ENCODE data around the gene RHEBL1. TPM values are rescaled to one million over a fixed set of nuclear protein-coding genes. Genes with fewer than 3 reads are reported as not detected.

Gene RHEBL1
- total RNA-seq = 1 to 10 TPM; 7.9 to 8.1 TPM
- total RNA-seq = 4.4 to 12.3 reads per million in 2 donors

- Mint-ChIP-seq H3K36me3 (ENCODE audit: low read depth) (peaks cover 4% of the 10 kb centered on the region), H3K27ac (peak within 1 kb of the TSS; percentile 100), H3K4me1 (peaks cover 23% of the 10 kb centered on the region), H3K27me3 (no peaks in the 10 kb centered on the region), H3K4me3 (peak within 1 kb of the TSS; percentile 99)
- ATAC-seq = peak; percentile 99
- DNase-seq = peak; percentile 95 to 99 (median 97)
- H3K9me3 ChIP-seq (ENCODE audit: control insufficient read depth, low read length, poor library complexity, severe bottlenecking) = no peaks in the 10 kb centered on the region
Measured at GRCh38 chr12:49069507-49070346, at the start of gene RHEBL1. RHEBL1 (minus strand) TSS chr12:49069979; CDS start chr12:49069785, 194 bp downstream.

DNA sequence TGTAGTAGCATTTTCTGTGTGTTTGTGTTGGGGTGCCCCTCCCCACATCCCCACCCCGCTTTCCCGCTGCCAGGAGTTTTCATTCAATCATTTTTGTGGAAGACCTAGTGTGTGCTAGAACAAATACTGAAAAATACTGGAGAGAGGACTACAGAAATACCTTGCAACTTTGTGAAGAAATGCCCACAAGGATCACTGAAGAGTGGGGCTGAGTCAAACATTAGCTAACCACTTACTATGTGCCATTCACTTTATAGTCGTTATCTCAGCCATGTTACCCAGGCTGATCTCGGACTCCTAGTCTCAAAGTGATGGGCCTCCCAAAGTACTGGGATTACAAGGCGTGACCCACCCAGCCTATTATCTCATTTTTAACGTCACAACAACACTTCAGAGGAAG is 41.4 kb upstream of the RHEBL1 start:
- no peaks in the 10 kb centered on the region for H3K9me3 ChIP-seq (ENCODE audit: control insufficient read depth, low read length, poor library complexity, severe bottlenecking)
- Mint-ChIP-seq H3K4me3 (peak overlapping the region; percentile 98), H3K27ac (peak overlapping the region; percentile 99), H3K36me3 (ENCODE audit: low read depth) (peaks cover 2% of the 10 kb centered on the region), H3K4me1 (peaks cover 23% of the 10 kb centered on the region), H3K27me3 (no peaks in the 10 kb centered on the region)
- no peak for DNase-seq
- no peak for ATAC-seq

GRCh38 chr12:49110464-49111155 is 40.8 kb upstream of the RHEBL1 start, which contains the start of gene LMBR1L:
LMBR1L (minus strand) TSS chr12:49110847; CDS start chr12:49110555, 292 bp downstream.
- Mint-ChIP-seq H3K4me1 (peaks cover 23% of the 10 kb centered on the region), H3K27ac (peak within 1 kb of the TSS; percentile 99), H3K36me3 (ENCODE audit: low read depth) (peaks cover 2% of the 10 kb centered on the region), H3K4me3 (peak within 1 kb of the TSS; percentile 98), H3K27me3 (no peaks in the 10 kb centered on the region)
- DNase-seq (peak; percentile 85 to 93 (median 91)), ATAC-seq (peak; percentile 94)
- no peaks in the 10 kb centered on the region for H3K9me3 ChIP-seq (ENCODE audit: control insufficient read depth, low read length, poor library complexity, severe bottlenecking)

DNA sequence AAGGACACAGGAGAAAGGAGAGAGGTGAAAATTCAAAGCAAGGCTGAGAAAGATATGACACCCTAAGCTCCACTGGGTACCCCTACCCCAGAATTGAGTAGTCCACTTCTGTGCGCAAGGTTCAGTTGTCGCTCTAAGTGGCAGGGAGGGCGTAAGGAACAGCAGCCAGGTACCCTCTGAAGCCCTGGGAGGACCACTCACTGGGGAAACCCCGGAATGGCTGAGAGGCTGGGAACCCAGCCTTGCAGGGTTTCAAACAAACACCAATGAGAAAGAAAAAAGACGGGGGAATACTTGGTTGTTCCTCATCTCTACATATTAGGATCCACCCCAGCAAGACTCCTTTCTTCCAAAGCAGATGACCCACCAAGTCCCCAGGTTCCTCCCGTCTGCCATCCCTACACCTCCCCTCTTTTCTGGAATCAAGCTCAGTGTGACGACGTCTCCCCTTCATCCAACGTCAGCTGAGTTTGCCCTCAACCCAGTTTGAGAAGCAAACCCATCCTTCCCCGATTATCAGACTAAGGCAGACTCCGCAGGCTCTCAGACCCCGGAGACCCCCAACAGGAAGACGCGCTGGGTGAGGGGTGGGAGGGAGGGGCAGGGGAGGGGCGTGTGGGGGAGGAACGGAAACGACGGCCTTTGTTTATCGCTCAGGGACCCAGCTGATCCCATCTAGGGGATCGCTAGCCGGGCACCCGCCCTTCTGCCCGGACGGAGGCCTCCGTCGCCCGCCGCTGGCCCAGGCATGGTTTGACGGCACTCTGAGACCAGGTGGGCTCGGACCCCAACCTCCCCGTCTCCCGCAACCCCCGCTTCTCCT is 40.1 kb upstream of the RHEBL1 start:
- ATAC-seq = no peak
- no peak for DNase-seq
- Mint-ChIP-seq H3K27me3 (no peaks in the 10 kb centered on the region), H3K4me3 (peak overlapping the region; percentile 98), H3K36me3 (ENCODE audit: low read depth) (peaks cover 2% of the 10 kb centered on the region), H3K27ac (peak overlapping the region; percentile 99), H3K4me1 (peaks cover 23% of the 10 kb centered on the region)
- no peaks in the 10 kb centered on the region for H3K9me3 ChIP-seq (ENCODE audit: control insufficient read depth, low read length, poor library complexity, severe bottlenecking)

GRCh38 chr12:49108958-49109404 is 39.2 kb upstream of the RHEBL1 start:
- no peak for DNase-seq
- Mint-ChIP-seq H3K4me1 (peaks cover 23% of the 10 kb centered on the region), H3K36me3 (ENCODE audit: low read depth) (peaks cover 6% of the 10 kb centered on the region), H3K27me3 (no peaks in the 10 kb centered on the region), H3K27ac (peak overlapping the region; percentile 99), H3K4me3 (peak overlapping the region; percentile 98)
- ATAC-seq = no peak
- H3K9me3 ChIP-seq (ENCODE audit: control insufficient read depth, low read length, poor library complexity, severe bottlenecking) = no peaks in the 10 kb centered on the region

GRCh38 chr12:49105504-49106084 is 35.8 kb upstream of the RHEBL1 start:
- Mint-ChIP-seq H3K27me3 (no peaks in the 10 kb centered on the region), H3K4me1 (peaks cover 20% of the 10 kb centered on the region), H3K4me3 (no peak overlapping the region), H3K27ac (no peak overlapping the region), H3K36me3 (ENCODE audit: low read depth) (peaks cover 7% of the 10 kb centered on the region)
- DNase-seq (no peak), ATAC-seq (no peak)
- H3K9me3 ChIP-seq (ENCODE audit: control insufficient read depth, low read length, poor library complexity, severe bottlenecking) = no peaks in the 10 kb centered on the region

DNA sequence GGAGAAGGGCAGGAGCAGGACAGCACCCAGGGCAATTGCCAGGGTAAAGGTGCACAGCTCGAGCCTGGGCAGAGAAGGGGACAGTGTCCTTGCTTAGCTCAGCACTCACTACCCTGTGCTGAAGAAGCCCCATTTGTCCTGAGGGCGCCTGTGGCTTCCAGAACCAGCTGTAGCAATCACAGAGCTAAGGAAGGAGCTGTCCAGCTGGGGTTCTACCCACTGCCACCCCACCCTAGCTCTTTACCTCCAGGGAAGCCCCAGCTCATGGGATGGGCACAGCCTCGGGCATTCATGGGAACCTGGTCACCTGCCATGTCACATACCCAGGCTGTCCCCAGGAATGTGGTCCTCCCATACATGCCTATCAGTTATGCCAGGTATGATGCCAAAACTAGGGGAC is 35.0 kb upstream of the RHEBL1 start:
- H3K9me3 ChIP-seq (ENCODE audit: control insufficient read depth, low read length, poor library complexity, severe bottlenecking) = no peaks in the 10 kb centered on the region
- no peak overlapping the region for H3K27ac Mint-ChIP-seq
- H3K27me3 Mint-ChIP-seq = no peaks in the 10 kb centered on the region
- H3K4me1 Mint-ChIP-seq = peaks cover 17% of the 10 kb centered on the region
- no peak for ATAC-seq
- DNase-seq = no peak
- peaks cover 8% of the 10 kb centered on the region for H3K36me3 Mint-ChIP-seq (ENCODE audit: low read depth)
- no peak overlapping the region for H3K4me3 Mint-ChIP-seq

DNA sequence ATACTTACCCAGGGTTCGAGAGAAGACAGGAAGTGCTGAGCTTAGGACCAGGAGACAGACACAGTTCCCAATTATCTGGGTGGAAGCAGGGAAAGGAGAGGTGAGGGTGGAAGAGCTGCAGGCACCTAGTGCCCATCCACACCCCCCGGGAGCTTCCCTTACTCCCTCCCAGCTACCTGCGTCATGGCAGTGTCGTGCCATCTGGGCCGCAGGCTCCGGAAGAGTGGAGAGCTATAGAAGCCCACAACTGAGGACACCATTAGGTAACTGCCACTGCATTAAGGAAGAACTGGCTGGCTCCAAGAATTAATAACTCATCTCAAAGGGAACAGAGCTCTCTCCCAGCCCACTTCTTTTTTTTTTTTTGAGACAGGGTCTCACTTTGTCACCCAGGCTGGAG is 30.6 kb upstream of the RHEBL1 start:
- ATAC-seq (no peak), DNase-seq (no peak)
- H3K27me3 Mint-ChIP-seq = peaks cover 4% of the 10 kb centered on the region
- peaks cover 2% of the 10 kb centered on the region for H3K4me1 Mint-ChIP-seq
- peaks cover 10% of the 10 kb centered on the region for H3K36me3 Mint-ChIP-seq (ENCODE audit: low read depth)
- H3K9me3 ChIP-seq (ENCODE audit: control insufficient read depth, low read length, poor library complexity, severe bottlenecking) = no peaks in the 10 kb centered on the region
- H3K4me3 Mint-ChIP-seq = no peak overlapping the region
- no peak overlapping the region for H3K27ac Mint-ChIP-seq

DNA sequence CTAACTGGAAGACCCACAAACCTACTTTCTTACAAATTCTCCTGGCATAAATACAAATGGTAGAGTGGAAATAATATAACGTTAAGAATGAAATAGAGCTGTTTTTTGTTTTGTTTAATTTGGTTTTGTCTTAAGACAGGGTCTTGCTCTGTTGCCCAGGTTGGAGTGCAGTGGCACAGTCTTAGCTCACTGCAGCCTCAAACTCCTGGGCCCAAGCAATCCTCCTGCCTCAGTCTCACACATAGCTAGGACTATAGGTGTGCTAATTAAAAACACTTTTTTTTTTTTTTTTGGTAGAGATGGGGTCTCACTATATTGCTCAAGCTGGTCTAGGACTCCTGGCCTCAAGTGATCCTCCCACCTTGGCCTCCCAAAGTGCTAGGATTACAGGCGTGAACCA is 28.9 kb upstream of the RHEBL1 start:
- H3K27me3 Mint-ChIP-seq = peaks cover 14% of the 10 kb centered on the region
- no peak for ATAC-seq
- no peaks in the 10 kb centered on the region for H3K9me3 ChIP-seq (ENCODE audit: control insufficient read depth, low read length, poor library complexity, severe bottlenecking)
- no peak overlapping the region for H3K27ac Mint-ChIP-seq
- no peak for DNase-seq
- H3K4me1 Mint-ChIP-seq = peaks cover 10% of the 10 kb centered on the region
- no peak overlapping the region for H3K4me3 Mint-ChIP-seq
- H3K36me3 Mint-ChIP-seq (ENCODE audit: low read depth) = peaks cover 10% of the 10 kb centered on the region

- H3K4me3 Mint-ChIP-seq = no peak overlapping the region
- H3K27me3 Mint-ChIP-seq = peaks cover 19% of the 10 kb centered on the region
- peaks cover 10% of the 10 kb centered on the region for H3K36me3 Mint-ChIP-seq (ENCODE audit: low read depth)
- H3K4me1 Mint-ChIP-seq = peaks cover 13% of the 10 kb centered on the region
- no peak overlapping the region for H3K27ac Mint-ChIP-seq
- DNase-seq (peak; percentile 34 to 49 (median 36)), ATAC-seq (peak; percentile 68)
- no peaks in the 10 kb centered on the region for H3K9me3 ChIP-seq (ENCODE audit: control insufficient read depth, low read length, poor library complexity, severe bottlenecking)
Measured at GRCh38 chr12:49098035-49098451, 28.3 kb upstream of the RHEBL1 start.

DNA sequence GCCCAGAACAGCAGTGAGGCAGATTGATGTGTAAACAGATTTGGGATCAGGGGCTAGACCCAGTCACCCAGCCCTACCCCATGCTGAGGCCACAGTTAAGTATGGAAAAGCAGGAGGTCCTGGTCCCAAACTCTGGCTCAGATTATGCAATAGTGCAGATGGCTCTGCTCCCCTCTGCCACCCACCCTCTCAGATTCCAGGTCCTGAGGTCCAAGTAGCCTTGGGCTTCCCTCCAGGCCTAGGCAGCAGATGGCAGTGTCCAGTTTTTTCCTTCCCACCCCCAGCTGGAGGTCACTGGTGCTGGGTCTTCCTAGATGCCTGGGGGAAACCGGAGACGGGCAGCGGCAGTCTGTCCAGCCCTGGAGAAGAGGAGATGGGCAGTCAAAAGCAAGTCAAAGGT is 27.6 kb upstream of the RHEBL1 start:
- H3K9me3 ChIP-seq (ENCODE audit: control insufficient read depth, low read length, poor library complexity, severe bottlenecking) = no peaks in the 10 kb centered on the region
- Mint-ChIP-seq H3K36me3 (ENCODE audit: low read depth) (peaks cover 10% of the 10 kb centered on the region), H3K27me3 (peaks cover 22% of the 10 kb centered on the region), H3K4me1 (peaks cover 13% of the 10 kb centered on the region), H3K4me3 (no peak overlapping the region), H3K27ac (no peak overlapping the region)
- no peak for ATAC-seq
- DNase-seq = no peak

DNA sequence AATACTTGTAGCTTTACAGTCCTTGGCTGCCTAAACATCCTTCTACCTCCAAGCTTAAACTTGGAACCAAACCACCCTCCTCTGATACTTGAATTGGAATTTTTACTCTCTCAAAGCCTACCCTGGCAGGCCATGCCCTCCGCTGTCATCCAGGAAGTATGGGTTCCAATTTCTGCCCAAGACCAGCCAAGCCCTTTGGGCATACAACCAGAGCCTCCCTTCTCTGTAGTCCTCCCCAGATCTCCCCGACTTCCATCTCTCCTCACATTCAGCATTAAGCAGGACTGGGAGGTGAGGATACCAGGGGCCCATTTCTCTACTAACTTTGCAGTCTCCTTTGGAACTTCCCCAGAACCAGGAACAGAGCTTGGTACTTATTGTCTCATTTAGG is 25.2 kb upstream of the RHEBL1 start:
- peaks cover 46% of the 10 kb centered on the region for H3K27me3 Mint-ChIP-seq
- DNase-seq (no peak), ATAC-seq (no peak)
- peaks cover 30% of the 10 kb centered on the region for H3K4me1 Mint-ChIP-seq
- no peaks in the 10 kb centered on the region for H3K9me3 ChIP-seq (ENCODE audit: control insufficient read depth, low read length, poor library complexity, severe bottlenecking)
- peak overlapping the region; percentile 73 for H3K27ac Mint-ChIP-seq
- peaks cover 6% of the 10 kb centered on the region for H3K36me3 Mint-ChIP-seq (ENCODE audit: low read depth)
- H3K4me3 Mint-ChIP-seq = no peak overlapping the region

All from T-helper 17 cell (primary cell).